ENCODE measurements around the gene PLEKHH2.
A peak's percentile ranks its signal among the peaks of the same experiment; 100 is the strongest.
"Not testable (repeated sequence)": the region's sequence is repeated elsewhere in the genome, so short reads cannot be mapped to it uniquely, and the experiment has no call there.

The PLEKHH2 gene

GRCh38 chr2:43594875-43595274 is 42.2 kb upstream of the PLEKHH2 start:
- Histone ChIP-seq H3K27ac (ENCODE audit: low read depth, low read length) (no peak overlapping the region), H3K36me3 (ENCODE audit: control insufficient read depth, low read length) (peaks cover 36% of the 10 kb centered on the region), H3K4me2 (ENCODE audit: low read length) (peak overlapping the region; percentile 69), H4K20me1 (ENCODE audit: control insufficient read depth, insufficient read depth, low read depth, low read length) (no peaks in the 10 kb centered on the region), H3F3A (ENCODE audit: control insufficient read depth, insufficient read depth) (peaks cover 4% of the 10 kb centered on the region; the same call in 1 of the 2 replicates), H3K4me3 (ENCODE audit: low read length) (peak overlapping the region; percentile 97), H3K4me1 (ENCODE audit: control insufficient read depth, low read length) (peaks cover 18% of the 10 kb centered on the region), H3K9me3 (ENCODE audit: control insufficient read depth, insufficient read depth, low read length) (no peaks in the 10 kb centered on the region), H3K27me3 (ENCODE audit: control insufficient read depth, low read length) (no peaks in the 10 kb centered on the region), H3K79me2 (ENCODE audit: control insufficient read depth, low read length) (peaks cover 30% of the 10 kb centered on the region), H3K9me2 (replicated peaks; ENCODE audit: control insufficient read depth, low read length) (no peaks in the 10 kb centered on the region)
- TF ChIP-seq CTCF (IDR thresholded peaks at IDR 0.05; ENCODE audit: low read depth, low read length, poor library complexity, severe bottlenecking) (no peak), EZH2phosphoT487 (IDR thresholded peaks at IDR 0.05; ENCODE audit: borderline replicate concordance, low read length) (no peak)

- H3K9me2 ChIP-seq (replicated peaks; ENCODE audit: control insufficient read depth, low read length): no peaks in the 10 kb centered on the region
- no peaks in the 10 kb centered on the region for H4K20me1 ChIP-seq (ENCODE audit: control insufficient read depth, insufficient read depth, low read depth, low read length)
- H3K9me3 ChIP-seq (ENCODE audit: control insufficient read depth, insufficient read depth, low read length): no peaks in the 10 kb centered on the region
- peaks cover 27% of the 10 kb centered on the region for H3K36me3 ChIP-seq (ENCODE audit: control insufficient read depth, low read length)
- TF ChIP-seq EZH2phosphoT487 (IDR thresholded peaks at IDR 0.05; ENCODE audit: borderline replicate concordance, low read length): no peak
- TF ChIP-seq CTCF (IDR thresholded peaks at IDR 0.05; ENCODE audit: low read depth, low read length, poor library complexity, severe bottlenecking): no peak
- peak within 1 kb of the TSS; percentile 97 for H3K4me3 ChIP-seq (ENCODE audit: low read length)
- peaks cover 18% of the 10 kb centered on the region for H3K4me1 ChIP-seq (ENCODE audit: control insufficient read depth, low read length)
- peaks cover 4% of the 10 kb centered on the region; the same call in 1 of the 2 replicates for H3F3A ChIP-seq (ENCODE audit: control insufficient read depth, insufficient read depth)
- H3K79me2 ChIP-seq (ENCODE audit: control insufficient read depth, low read length): peaks cover 30% of the 10 kb centered on the region
- H3K27me3 ChIP-seq (ENCODE audit: control insufficient read depth, low read length): no peaks in the 10 kb centered on the region
- peak within 1 kb of the TSS; percentile 46 for H3K27ac ChIP-seq (ENCODE audit: low read depth, low read length)
- H3K4me2 ChIP-seq (ENCODE audit: low read length): peak within 1 kb of the TSS; percentile 69
Measured at GRCh38 chr2:43595603-43596412, 41.3 kb upstream of the PLEKHH2 start, which contains the start of gene THADA. TSS of gene THADA (minus strand) at chr2:43596038. CDS start at chr2:43592392, 3,646 bp downstream.

- not testable (repeated sequence) for H3K27me3 ChIP-seq (ENCODE audit: control insufficient read depth, low read length); H4K20me1 ChIP-seq (ENCODE audit: control insufficient read depth, insufficient read depth, low read depth, low read length); H3K27ac ChIP-seq (ENCODE audit: low read depth, low read length); H3F3A ChIP-seq (ENCODE audit: control insufficient read depth, insufficient read depth); H3K36me3 ChIP-seq (ENCODE audit: control insufficient read depth, low read length); H3K79me2 ChIP-seq (ENCODE audit: control insufficient read depth, low read length); H3K4me2 ChIP-seq (ENCODE audit: low read length); H3K4me1 ChIP-seq (ENCODE audit: control insufficient read depth, low read length); H3K9me2 ChIP-seq (replicated peaks; ENCODE audit: control insufficient read depth, low read length); H3K9me3 ChIP-seq (ENCODE audit: control insufficient read depth, insufficient read depth, low read length); H3K4me3 ChIP-seq (ENCODE audit: low read length)
Measured at GRCh38 chr2:43600596-43600995, 36.5 kb upstream of the PLEKHH2 start.

GRCh38 chr2:43604674-43605073 is 32.4 kb upstream of the PLEKHH2 start:
- H4K20me1 ChIP-seq (ENCODE audit: control insufficient read depth, insufficient read depth, low read depth, low read length): no peaks in the 10 kb centered on the region
- no peaks in the 10 kb centered on the region for H3K36me3 ChIP-seq (ENCODE audit: control insufficient read depth, low read length)
- no peak overlapping the region for H3K4me2 ChIP-seq (ENCODE audit: low read length)
- no peak overlapping the region for H3K4me3 ChIP-seq (ENCODE audit: low read length)
- H3K4me1 ChIP-seq (ENCODE audit: control insufficient read depth, low read length): 0 out of 2 replicates have a peak, but pooled peaks cover 3% of the 10 kb centered on the region
- H3K27ac ChIP-seq (ENCODE audit: low read depth, low read length): no peak overlapping the region
- no peaks in the 10 kb centered on the region for H3K79me2 ChIP-seq (ENCODE audit: control insufficient read depth, low read length)
- no peaks in the 10 kb centered on the region for H3K27me3 ChIP-seq (ENCODE audit: control insufficient read depth, low read length)
- H3K9me3 ChIP-seq (ENCODE audit: control insufficient read depth, insufficient read depth, low read length): no peaks in the 10 kb centered on the region
- H3F3A ChIP-seq (ENCODE audit: control insufficient read depth, insufficient read depth): no peaks in the 10 kb centered on the region
- no peaks in the 10 kb centered on the region for H3K9me2 ChIP-seq (replicated peaks; ENCODE audit: control insufficient read depth, low read length)
- TF ChIP-seq EZH2phosphoT487 (IDR thresholded peaks at IDR 0.05; ENCODE audit: borderline replicate concordance, low read length): no peak
- no peak for TF ChIP-seq CTCF (IDR thresholded peaks at IDR 0.05; ENCODE audit: low read depth, low read length, poor library complexity, severe bottlenecking)
